Neural crest cell (in vitro differentiated cells): ENCODE results near the gene OLA1. TPM values are rescaled to one million over a fixed set of nuclear protein-coding genes. Genes with fewer than 3 reads are reported as not detected.
A peak's percentile ranks its signal among the peaks of the same experiment; 100 is the strongest.

ENCODE experiments used
- DNase-seq: peaks from one replicate; pipeline ENCODE4 v3.0.0; 2021; ENCODE audit warnings: low read depth, mixed read lengths, low spot score
- H3K27ac Mint-ChIP-seq: one replicate; pipeline ENCODE4 v1.8.0; 2021; ENCODE audit warnings: mild to moderate bottlenecking, mixed read lengths; ENCODE audit not compliant: unreplicated experiment
- H3K27me3 Mint-ChIP-seq: 2 replicates; pipeline ENCODE4 v1.8.0; 2021; ENCODE audit warnings: low read depth, mild to moderate bottlenecking, mixed read lengths
- H3K36me3 Mint-ChIP-seq: 2 replicates; pipeline ENCODE4 v1.8.0; 2021; ENCODE audit warnings: low read depth, mild to moderate bottlenecking, mixed read lengths
- H3K4me1 Mint-ChIP-seq: 2 replicates; pipeline ENCODE4 v1.8.0; 2021; ENCODE audit warnings: mixed read lengths
- H3K4me3 Mint-ChIP-seq: one replicate; pipeline ENCODE4 v1.8.0; 2021; ENCODE audit warnings: mild to moderate bottlenecking, mixed read lengths
- H3K9me3 Mint-ChIP-seq: 2 replicates; pipeline ENCODE4 v1.8.0; 2021; ENCODE audit warnings: mixed read lengths
- CTCF ChIP-seq: fragments of 200-600 bp; sonication (generic); conservative IDR thresholded peaks from 2 replicates; pipeline ENCODE4 v1.5.0; 2021; ENCODE audit warnings: antibody characterized with exemption, mild to moderate bottlenecking
- total RNA-seq: library from RNA; stranded (reverse); gene quantifications from 2 replicates; pipeline ENCODE4 v1.2.1, GENCODE V29; 2021

Gene OLA1
- total RNA-seq, 1 donor from 2014 or later = 170 TPM

- DNase-seq = peak; percentile 83
- TF ChIP-seq CTCF = peak; percentile 88
- Mint-ChIP-seq H3K4me1 (peaks cover 19% of the 10 kb centered on the region), H3K27me3 (no peaks in the 10 kb centered on the region), H3K27ac (peak overlapping the region; percentile 79), H3K36me3 (no peaks in the 10 kb centered on the region), H3K4me3 (no peak overlapping the region), H3K9me3 (no peaks in the 10 kb centered on the region)
These were observed 208.5 kb downstream of the OLA1 start for GRCh38 chr2:174039551-174040416.

DNA sequence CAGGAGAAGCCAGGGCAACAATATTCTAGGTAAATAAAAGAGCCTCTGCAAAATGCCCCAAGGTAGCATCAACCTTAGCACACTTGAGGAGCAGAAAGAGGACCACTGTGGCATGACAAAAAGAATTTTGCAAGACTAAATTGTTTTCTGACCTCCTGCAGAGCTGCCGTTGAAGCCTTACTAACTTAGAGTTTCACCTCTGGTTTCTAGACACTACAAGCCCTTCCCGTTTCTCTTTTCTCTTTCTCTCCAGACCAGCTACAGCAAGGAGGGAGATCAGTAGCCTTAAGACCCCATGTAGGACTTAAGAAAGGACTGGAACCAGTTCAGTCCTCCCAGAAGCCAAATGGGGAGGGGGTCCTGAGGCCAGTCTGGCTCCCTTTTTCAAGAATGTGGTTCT, 209.9 kb downstream of the OLA1 start:
- H3K36me3 Mint-ChIP-seq = no peaks in the 10 kb centered on the region
- H3K9me3 Mint-ChIP-seq = no peaks in the 10 kb centered on the region
- no peaks in the 10 kb centered on the region for H3K27me3 Mint-ChIP-seq
- DNase-seq = no peak
- no peak for TF ChIP-seq CTCF
- H3K4me3 Mint-ChIP-seq = no peak overlapping the region
- no peak overlapping the region for H3K27ac Mint-ChIP-seq
- H3K4me1 Mint-ChIP-seq = peaks cover 19% of the 10 kb centered on the region

DNA sequence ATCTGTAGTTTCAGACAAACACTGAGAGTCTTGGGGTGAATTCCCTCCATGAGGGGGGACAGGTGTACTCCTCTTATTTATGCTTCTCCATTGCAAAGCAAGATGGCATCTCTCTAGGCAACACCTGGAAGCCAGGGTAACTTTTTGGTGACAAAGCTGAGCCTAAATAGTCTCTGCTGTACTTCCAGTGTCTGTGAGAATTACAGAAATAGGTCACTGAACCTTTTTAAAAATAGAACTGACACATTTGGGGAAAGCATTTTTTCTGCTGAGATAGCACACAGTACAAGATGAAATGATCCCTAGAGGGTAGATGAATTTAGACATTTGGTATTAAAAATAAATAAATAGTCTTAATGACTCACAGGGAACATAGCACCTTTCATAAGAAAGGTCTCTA, 211.5 kb downstream of the OLA1 start:
- Mint-ChIP-seq H3K27ac (no peak overlapping the region), H3K36me3 (no peaks in the 10 kb centered on the region), H3K27me3 (no peaks in the 10 kb centered on the region), H3K4me1 (peaks cover 25% of the 10 kb centered on the region), H3K4me3 (no peak overlapping the region), H3K9me3 (no peaks in the 10 kb centered on the region)
- DNase-seq = no peak
- TF ChIP-seq CTCF = no peak

GRCh38 chr2:174035981-174036742, 212.2 kb downstream of the OLA1 start:
- Mint-ChIP-seq H3K27me3 (no peaks in the 10 kb centered on the region), H3K27ac (peak overlapping the region; percentile 24), H3K4me1 (peaks cover 25% of the 10 kb centered on the region), H3K4me3 (no peak overlapping the region), H3K36me3 (no peaks in the 10 kb centered on the region), H3K9me3 (no peaks in the 10 kb centered on the region)
- peak; percentile 30 for TF ChIP-seq CTCF
- DNase-seq = no peak

DNA sequence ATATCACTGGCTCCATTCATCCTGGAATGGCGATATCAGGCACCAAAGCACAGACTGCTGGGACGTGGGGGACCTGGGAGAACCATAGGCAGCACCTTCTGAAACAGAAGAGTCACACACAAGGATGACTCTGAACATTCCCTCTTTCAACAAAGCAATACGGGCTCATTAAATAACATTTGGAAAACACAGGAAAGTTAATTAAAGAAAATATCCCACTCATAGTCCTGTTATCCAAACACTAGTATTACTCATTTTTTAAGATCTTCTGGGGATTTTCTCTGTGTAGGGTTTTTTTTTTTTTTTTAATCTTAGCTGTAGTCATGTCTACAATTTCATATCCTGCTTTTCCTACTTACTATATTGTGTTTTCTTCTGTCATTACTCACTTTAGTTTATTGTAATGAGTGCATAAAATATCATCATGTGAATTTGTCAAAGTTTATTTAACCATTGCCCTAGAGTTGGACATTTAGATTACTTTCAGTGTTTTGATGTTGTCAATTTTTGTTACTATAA, 213.2 kb downstream of the OLA1 start:
- no peaks in the 10 kb centered on the region for H3K27me3 Mint-ChIP-seq
- no peak for DNase-seq
- H3K4me3 Mint-ChIP-seq = no peak overlapping the region
- peaks cover 25% of the 10 kb centered on the region for H3K4me1 Mint-ChIP-seq
- no peak for TF ChIP-seq CTCF
- H3K9me3 Mint-ChIP-seq = no peaks in the 10 kb centered on the region
- H3K27ac Mint-ChIP-seq = no peak overlapping the region
- H3K36me3 Mint-ChIP-seq = no peaks in the 10 kb centered on the region
